Colon (tissue), 2 donors: Measurements from ENCODE around the gene TM4SF20.

Source experiments
- FAIRE-seq: peaks from 2 replicates; lab custom pipeline; 2012; peaks lifted over from hg19 to GRCh38; lab: Jason Lieb, UNC
- donor health status: control.
- donor health status: control.

Gene TM4SF20

GRCh38 chr2:227379095-227379494 lies at the start of gene TM4SF20:
Gene TM4SF20, minus strand, starts transcription at chr2:227379306. Its CDS starts 38 bp downstream, at chr2:227379268.
- FAIRE-seq = no peak

GRCh38 chr2:227428731-227429285 lies 49.7 kb upstream of the TM4SF20 start:
- no peak for FAIRE-seq

GRCh38 chr2:227423656-227424499 lies 44.8 kb upstream of the TM4SF20 start:
- FAIRE-seq = no peak

GRCh38 chr2:227420087-227421052 lies 41.3 kb upstream of the TM4SF20 start:
- no peak for FAIRE-seq

GRCh38 chr2:227416701-227417100 lies 37.6 kb upstream of the TM4SF20 start:
- no peak for FAIRE-seq

- FAIRE-seq = no peak
These were observed 36.7 kb upstream of the TM4SF20 start for GRCh38 chr2:227415538-227416424.

GRCh38 chr2:227414846-227415245 lies 35.7 kb upstream of the TM4SF20 start:
- FAIRE-seq = no peak

- no peak for FAIRE-seq
These were observed 34.3 kb upstream of the TM4SF20 start for GRCh38 chr2:227413371-227413770.

- no peak for FAIRE-seq
These were observed 33.8 kb upstream of the TM4SF20 start for GRCh38 chr2:227412877-227413276.

- FAIRE-seq = no peak
These were observed 32.9 kb upstream of the TM4SF20 start for GRCh38 chr2:227411990-227412350.

- no peak for FAIRE-seq
These were observed 32.3 kb upstream of the TM4SF20 start for GRCh38 chr2:227411320-227411989.

GRCh38 chr2:227410191-227410590 lies 31.1 kb upstream of the TM4SF20 start:
- FAIRE-seq = no peak

GRCh38 chr2:227407591-227408151 lies 28.6 kb upstream of the TM4SF20 start:
- no peak for FAIRE-seq

GRCh38 chr2:227406177-227407031 lies 27.3 kb upstream of the TM4SF20 start:
- FAIRE-seq = no peak

GRCh38 chr2:227404585-227405271 lies 25.6 kb upstream of the TM4SF20 start:
- no peak for FAIRE-seq

GRCh38 chr2:227402959-227403358 lies 23.9 kb upstream of the TM4SF20 start:
- FAIRE-seq = no peak

GRCh38 chr2:227402321-227402720 lies 23.2 kb upstream of the TM4SF20 start:
- no peak for FAIRE-seq

- FAIRE-seq = no peak
These were observed 22.4 kb upstream of the TM4SF20 start for GRCh38 chr2:227401550-227401949.
